ENCODE results near the gene OVOL2.
"Not testable (repeated sequence)": the region's sequence is repeated elsewhere in the genome, so short reads cannot be mapped to it uniquely, and the experiment has no call there.

OVOL2 gene

DNA sequence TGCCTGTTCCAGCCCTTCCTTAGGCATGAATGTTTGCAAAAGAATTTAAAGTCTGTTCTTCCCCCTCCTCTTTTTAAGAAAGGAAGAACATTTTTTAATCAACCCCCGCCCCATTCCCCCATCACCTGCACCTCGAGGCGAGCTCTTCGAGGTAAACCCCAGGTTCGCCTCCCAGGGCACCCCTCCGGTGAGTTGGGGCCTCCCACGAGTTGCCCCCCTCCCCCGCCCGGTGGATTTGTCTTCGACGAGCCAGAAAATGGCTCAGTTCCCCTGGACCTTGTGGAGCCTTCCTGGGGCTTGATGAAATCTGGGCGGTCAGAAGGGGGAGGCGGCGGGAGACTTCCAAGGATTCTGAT lies 256 bp upstream of the OVOL2 start:
- DNase-seq (ENCODE audit: low read depth) = no peak

DNA sequence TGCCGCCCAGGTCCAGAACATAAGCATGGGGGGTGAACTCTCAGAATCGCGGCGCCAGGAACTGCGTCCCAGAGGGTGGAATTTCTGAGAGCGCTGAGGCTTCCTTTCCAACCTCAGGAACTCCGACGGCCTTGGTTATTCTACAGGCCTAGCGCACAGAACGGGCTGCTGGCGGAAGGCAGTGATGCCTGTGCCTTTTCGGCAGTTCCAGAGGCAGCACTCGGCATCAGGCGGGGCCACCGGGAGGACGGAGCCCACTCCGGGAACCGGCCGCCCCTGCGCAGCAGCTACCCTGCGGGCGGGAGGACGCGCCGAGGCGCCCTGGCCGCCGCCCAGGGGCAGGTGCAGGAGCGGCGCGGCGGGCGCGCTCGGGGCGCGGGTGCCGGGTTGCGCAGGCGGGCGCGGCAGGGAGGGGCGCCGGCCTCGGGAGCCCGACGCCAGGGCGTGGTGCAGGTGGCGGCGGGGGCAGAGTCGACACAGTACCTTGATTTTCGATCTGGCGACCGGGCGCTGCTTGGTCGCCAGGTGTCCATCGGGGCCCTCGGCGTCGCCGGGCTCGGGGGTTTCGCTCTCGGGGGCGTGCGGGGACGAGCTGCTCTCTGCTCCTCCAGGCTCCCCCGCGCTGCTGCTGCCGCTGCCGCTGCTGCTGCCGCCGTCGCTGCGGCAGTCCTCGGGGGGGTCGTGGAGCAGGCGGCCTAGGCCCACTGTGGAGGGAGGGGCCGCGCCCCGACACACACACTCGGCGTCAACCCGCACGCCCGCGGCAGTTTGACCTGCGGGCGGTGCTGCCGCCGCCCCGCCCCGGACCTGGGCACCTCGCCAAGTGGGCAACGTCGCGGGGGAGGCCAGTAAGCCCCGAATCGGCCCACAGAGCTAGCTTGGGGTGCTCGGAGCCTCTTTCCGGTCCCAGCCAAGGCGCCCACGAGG lies 1.3 kb downstream of the OVOL2 start:
- no peak for DNase-seq (ENCODE audit: low read depth)

DNA sequence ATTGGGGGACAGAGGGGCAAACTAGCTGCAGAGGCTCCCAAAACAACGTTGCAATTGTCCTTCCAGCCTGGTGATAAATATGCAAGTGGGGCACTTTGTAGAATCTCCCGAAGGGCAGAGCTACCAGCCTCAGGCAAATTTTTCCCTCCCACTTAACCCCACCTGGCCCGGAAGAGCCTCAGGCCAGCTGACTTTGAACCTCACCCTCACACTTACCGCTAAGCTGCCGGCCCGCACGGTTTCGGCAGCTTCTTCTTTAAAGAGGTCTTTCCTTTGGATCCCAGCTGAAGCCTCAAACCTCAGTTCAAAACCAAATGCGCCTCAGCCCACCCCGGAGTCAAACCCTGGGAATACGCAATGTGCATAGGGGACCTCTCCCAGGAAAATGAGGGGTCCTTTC lies 2.5 kb downstream of the OVOL2 start:
- no peak for DNase-seq (ENCODE audit: low read depth)

DNA sequence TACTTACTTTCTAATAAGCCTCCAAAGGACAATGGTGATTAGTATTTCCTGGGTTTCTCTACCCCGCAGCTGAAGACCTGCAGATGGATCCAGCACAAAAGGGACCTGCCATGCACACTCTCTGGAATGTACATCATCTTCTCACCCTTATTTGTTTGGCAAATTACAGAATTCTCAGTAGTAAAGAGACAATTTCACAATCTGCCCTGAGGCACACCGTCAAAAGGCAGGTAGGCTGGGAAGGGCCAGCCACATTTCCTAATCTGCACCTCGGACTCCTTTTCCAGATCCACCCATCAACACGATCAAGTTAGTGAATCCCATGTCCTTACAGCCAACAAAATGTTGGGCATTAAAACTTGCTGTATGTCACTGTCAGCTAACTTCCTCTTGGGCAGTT lies 4.9 kb downstream of the OVOL2 start:
- DNase-seq (ENCODE audit: low read depth) = no peak

- DNase-seq (ENCODE audit: low read depth) = no peak
Measured at GRCh38 chr20:18050628-18051027, 7.1 kb downstream of the OVOL2 start.

DNA sequence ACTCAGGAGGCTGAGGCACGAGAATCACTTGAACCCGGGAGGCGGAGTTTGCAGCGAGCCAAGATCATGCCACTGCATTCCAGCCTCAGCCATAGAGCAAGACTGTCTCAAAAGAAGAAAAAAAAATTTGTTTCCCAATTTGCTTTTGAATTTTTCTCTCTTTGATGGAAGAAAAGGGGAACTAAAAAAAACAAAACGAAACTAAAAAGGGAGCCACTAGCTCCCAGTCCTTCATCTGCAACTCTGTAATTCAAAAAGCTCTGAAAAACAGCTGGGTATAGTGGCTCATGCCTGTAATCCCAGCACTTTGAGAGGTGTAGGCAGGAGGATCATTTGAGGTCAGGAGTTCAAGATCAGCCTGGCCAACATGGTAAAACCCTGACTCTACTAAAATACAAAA lies 9.5 kb downstream of the OVOL2 start:
- DNase-seq (ENCODE audit: low read depth) = no peak

GRCh38 chr20:18046535-18046934 lies 11.2 kb downstream of the OVOL2 start:
- no peak for DNase-seq (ENCODE audit: low read depth)

- DNase-seq (ENCODE audit: low read depth) = no peak
Measured at GRCh38 chr20:18042229-18042628, 15.5 kb downstream of the OVOL2 start.

DNA sequence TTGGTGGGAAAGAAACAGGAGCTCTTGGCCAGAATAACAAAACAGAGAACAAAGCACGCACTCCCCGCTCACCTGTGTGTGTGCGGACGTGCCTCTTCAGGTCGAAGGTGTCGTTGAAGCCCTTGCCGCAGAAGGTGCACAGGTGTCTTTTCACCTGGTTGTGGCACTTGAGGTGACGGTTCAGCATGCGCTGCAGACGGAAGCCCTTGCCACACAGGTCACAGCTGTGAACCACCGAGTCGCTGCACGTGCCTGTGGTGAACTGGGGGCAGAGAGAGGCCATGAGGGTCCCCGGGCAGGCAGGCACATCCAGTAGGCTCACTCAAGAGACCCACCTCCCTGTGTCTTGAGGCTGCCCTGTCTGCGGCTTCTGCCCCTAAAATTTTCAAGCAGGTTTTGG lies 16.3 kb downstream of the OVOL2 start:
- DNase-seq (ENCODE audit: low read depth) = no peak

- DNase-seq (ENCODE audit: low read depth) = no peak
Measured at GRCh38 chr20:18039063-18039462, 18.7 kb downstream of the OVOL2 start.

DNA sequence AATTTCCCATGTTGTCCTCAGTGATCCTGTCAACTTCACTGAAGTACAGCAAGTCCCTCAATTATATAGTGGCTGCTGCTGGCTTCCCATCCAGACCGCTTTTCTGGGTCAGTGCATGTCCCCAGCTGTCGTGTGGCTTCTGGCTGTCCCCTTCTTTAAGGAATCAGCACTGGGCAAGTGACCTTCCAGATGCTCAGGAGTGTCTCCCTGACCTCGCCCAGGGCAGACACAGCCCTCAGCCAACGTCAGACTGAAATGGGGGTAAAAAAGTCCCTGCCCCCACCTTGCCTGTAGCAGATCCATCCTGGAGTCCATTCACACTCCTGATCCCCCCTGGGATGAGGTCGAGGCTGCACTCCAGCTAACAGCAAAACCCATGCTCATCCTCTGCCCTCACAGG lies 23.7 kb downstream of the OVOL2 start:
- DNase-seq (ENCODE audit: low read depth) = no peak

GRCh38 chr20:18032977-18033892 lies 24.5 kb downstream of the OVOL2 start:
- DNase-seq (ENCODE audit: low read depth) = no peak

DNA sequence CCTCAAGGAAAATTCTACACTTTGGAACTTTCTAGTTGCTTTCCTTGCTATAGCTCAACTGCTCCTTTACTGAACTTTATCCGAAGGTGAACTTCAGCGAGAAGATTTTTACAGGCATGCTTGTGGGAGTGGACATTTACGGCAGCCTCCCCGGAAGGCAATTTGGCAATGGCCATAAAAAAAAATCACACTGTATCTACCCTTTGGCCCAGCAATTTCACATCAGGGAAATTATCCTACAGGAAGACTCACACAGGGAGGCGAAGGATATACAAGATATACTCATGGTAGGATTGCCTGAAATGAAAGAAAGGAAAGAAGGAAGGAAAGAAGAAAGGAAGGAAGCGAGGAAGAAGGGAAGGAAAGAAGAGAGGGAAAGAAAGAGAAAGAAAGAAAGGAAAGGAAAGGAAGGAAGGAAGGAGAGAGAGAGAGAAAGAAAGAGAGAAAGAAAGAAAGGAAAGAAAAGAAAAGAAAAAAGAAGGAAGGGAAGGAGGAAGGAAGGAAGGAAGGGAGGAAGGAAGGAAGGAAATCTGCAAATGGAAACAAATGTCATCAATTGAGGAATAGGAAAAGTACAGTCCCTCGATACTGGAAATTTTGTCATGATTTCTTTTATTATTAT lies 25.7 kb downstream of the OVOL2 start:
- no peak for DNase-seq (ENCODE audit: low read depth)

DNA sequence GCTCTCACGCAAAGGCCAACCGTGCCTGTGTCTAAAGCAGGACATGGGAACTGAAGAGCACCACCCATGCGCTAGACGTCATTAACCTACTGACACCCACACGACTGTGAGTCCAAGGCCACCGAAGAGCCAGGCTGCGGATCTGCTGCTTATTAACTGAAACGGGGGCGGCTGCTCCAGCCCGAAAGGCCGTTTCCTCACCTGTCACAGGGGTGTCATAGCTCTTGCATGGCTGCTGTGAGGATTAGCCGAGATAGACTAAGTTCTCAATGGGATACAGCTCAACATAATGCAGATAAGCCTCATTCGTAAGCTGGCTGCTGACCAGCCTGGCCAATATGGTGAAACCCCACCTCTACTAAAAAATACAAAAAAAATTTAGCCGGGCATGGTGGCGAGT lies 26.7 kb downstream of the OVOL2 start:
- no peak for DNase-seq (ENCODE audit: low read depth)

GRCh38 chr20:18030020-18030419 lies 27.7 kb downstream of the OVOL2 start:
- DNase-seq (ENCODE audit: low read depth) = no peak

DNA sequence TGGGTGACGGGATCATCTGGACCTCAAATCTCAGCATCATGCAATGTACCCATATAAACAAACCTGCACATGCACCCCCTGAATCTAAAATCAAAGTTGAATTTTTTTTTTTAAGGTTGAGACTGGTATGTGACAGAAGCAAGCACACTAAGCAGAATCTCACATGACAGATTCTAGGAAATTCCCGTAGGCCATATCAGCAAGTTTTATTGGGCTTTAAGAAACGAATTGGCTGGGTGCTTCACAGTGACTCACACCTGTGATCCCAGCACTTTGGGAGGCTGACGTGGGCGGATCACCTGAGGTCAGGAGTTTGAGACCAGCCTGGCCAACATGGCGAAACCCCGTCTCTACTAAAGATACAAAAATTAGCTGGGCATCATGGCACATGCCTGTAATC lies 30.7 kb downstream of the OVOL2 start:
- not testable (repeated sequence) for DNase-seq (ENCODE audit: low read depth)

GRCh38 chr20:18024606-18025127 lies 33.0 kb downstream of the OVOL2 start:
- DNase-seq (ENCODE audit: low read depth) = no peak

- no peak for DNase-seq (ENCODE audit: low read depth)
Measured at GRCh38 chr20:18020931-18021330, 36.8 kb downstream of the OVOL2 start.

DNA sequence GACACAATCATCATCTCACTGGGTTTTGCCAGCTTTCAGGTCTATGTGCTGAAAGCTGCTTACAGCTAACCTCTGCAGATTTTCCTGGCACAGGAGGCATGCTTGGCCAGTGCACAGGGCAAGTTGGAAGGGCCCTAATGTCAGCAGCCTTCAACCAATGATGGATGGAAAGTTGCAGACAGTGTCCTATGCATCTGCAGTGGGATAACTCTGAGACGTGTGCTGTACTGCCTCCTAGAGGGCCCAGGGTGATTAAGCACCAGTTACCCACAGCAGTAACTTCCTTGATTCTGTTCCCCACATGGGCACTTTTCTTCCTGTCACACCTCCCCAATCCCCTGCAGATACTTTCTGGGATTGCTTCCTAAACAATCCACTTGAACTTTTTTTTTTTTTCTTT lies 38.6 kb downstream of the OVOL2 start:
- no peak for DNase-seq (ENCODE audit: low read depth)

DNA sequence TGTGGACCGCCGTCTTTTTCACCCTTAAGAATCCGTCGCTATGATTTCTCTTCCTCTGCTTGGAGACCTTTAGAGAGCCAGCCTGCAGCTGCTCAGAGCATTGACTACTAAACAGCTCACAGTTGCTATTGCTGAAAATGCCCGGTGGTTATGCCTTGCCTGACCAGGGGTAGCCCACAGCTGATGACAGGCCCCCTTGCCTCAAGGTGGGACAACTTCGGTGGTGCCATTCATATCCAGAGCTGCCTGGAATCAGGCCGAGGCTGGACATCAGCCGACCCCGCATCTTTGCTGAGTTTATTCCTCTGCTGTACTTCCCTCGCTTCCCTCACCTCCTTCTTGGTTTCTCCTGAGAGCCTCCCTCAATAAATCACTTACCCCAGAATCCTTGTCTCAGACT lies 39.6 kb downstream of the OVOL2 start:
- no peak for DNase-seq (ENCODE audit: low read depth)

DNA sequence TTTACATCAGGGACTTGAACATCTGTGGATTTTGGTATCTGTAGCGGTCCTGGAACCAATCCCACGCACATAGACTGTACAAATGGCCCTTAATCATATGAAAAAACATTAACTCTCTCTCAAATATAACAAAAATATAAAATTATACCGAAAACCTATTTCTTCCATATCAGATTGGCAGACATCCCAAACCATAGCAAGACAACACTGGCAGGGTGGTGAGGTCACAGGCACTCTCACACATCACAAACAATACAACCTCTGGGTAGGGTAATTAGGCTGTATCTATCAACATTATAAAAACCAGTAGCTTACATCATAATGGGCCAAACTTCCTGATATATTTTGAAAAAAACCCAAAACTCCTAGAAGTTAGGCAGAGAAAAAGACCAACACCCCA lies 40.9 kb downstream of the OVOL2 start:
- DNase-seq (ENCODE audit: low read depth) = no peak

GRCh38 chr20:18014411-18014810 lies 43.3 kb downstream of the OVOL2 start:
- no peak for DNase-seq (ENCODE audit: low read depth)

Data from T-helper 22 cell (primary cell).